Body of pancreas (tissue), 4 donors: ENCODE data around the gene TEAD4.

Source experiments
- POLR2A ChIP-seq, 3 donors: fragments of 450-650 bp; IDR thresholded peaks; one replicate each; pipeline ENCODE4 v1.6.1; 2016; ENCODE audit warnings: antibody characterized with exemption in 3 of 3, mild to moderate bottlenecking in 2 of 3
- TF ChIP-seq, protein P1 (sequence below), 7 experiments: fragments of 450-650 bp in 4 of 7; fragments of 200-600 bp in 3 of 7; sonication (generic) in 3 of 7; IDR thresholded peaks; one replicate each; pipeline ENCODE4 v1.5.1; 2016 to 2019; ENCODE audit warnings: antibody characterized with exemption in 7 of 7

DNA sequence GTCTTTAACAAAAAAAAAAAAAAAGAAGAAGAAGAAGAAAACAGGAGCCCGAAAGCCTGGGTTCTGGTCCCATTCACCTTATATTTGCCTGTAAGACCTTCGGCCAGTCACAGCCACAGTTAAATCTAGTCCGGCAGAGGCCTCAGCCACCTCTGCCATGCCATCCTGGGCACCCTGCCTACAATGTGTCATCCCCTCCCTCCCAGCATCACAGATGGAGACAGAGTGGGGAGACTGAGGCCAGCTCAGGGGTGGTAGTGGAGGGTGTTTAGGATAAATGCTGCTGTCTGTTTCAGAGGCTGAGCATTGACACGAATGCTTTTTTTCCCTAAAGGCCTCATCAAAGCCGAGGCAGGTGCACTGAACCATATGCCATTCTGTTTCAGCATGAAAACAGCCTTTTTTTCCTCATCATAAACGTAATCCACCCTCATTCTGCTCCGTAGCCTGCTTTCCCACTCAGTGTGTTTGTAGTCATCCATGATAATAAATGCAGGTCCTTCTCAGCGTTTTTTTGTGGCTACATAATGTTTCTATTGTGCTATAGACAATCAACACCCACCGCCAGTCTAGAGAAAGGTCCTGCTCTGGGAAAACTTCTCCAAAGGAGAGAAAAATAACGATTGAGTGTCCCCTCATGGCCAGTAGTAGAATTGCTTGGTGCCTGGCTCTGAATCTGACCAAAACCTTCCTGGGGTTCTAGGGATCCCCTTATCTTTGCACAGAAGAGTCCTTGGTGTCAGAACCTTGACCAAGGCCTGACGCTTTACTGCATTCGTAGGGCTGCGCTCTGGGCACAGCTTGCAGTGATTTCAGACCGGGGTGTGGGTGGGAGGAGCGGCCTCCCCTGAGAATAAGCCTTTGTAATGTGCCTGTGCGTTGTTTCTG, 76.9 kb downstream of the TEAD4 start:
- TF ChIP-seq, protein P1, sequence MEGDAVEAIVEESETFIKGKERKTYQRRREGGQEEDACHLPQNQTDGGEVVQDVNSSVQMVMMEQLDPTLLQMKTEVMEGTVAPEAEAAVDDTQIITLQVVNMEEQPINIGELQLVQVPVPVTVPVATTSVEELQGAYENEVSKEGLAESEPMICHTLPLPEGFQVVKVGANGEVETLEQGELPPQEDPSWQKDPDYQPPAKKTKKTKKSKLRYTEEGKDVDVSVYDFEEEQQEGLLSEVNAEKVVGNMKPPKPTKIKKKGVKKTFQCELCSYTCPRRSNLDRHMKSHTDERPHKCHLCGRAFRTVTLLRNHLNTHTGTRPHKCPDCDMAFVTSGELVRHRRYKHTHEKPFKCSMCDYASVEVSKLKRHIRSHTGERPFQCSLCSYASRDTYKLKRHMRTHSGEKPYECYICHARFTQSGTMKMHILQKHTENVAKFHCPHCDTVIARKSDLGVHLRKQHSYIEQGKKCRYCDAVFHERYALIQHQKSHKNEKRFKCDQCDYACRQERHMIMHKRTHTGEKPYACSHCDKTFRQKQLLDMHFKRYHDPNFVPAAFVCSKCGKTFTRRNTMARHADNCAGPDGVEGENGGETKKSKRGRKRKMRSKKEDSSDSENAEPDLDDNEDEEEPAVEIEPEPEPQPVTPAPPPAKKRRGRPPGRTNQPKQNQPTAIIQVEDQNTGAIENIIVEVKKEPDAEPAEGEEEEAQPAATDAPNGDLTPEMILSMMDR (IDR thresholded peaks at IDR 0.05): peak in 1 of 7 experiments; percentile 10
- TF ChIP-seq POLR2A (IDR thresholded peaks at IDR 0.05): no peak
